ENCODE data around the gene ZRSR2. TPM values are rescaled to one million over a fixed set of nuclear protein-coding genes. Genes with fewer than 3 reads are reported as not detected.

The ZRSR2 gene
- total and polyA plus RNA-seq, 9 of the 15 experiments (the other 6 are each of a cell fraction or from before 2014, with no cell fraction given): 3.5 to 19.5 (median 8.6) TPM

DNA sequence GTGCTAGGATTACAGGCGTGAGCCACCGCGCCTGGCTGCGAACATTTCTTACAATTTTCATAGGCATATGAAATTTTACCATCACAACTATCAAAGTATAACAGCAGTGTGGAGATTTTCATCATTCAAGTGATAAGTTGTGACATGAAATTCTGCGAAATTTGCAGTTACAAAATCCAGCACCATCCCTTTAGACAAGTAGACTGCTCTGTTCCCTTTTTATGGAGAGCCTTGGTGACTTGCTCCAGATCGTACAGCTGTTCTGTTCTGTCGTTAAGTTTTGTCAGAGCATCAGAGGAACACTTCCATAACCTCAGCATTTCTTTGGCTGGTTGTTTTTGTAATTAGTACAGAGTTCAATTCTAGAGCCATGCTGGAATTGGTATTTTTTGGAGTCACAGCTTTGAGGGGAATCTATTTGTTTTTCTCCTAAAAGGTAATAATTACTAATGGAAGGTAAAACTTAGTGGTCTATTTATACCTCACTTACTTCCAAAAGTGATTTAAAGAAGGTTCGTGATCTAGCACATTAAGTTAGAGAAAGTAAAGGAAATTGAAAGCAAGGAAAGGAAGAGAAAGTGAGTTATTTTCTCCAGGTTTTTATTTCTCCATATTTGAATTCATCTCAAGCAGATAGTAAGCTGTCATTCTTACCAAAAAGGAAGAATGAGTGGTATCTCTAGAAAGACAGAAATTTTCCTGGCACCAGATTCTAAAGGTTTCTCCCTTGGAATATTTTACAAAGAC, 22.1 kb downstream of the ZRSR2 start:
- Histone ChIP-seq H2AFZ (ENCODE audit: low read depth, low read length) (no peak overlapping the region), H3K4me3 (no peak overlapping the region), H3K36me3 (ENCODE audit: control insufficient read depth, insufficient read depth, low read length) (peaks cover 37% of the 10 kb centered on the region; the same call in 1 of the 3 replicates), H3K27me3 (ENCODE audit: control insufficient read depth in 2 of 2, insufficient read depth in 2 of 2, low read length in 2 of 2) (no peaks in the 10 kb centered on the region), H3K9me1 (ENCODE audit: control insufficient read depth, insufficient read depth, low read length) (no peaks in the 10 kb centered on the region), H3K27ac (ENCODE audit: extremely low read depth, low read depth, low read length) (no peak overlapping the region), H3K4me1 (replicated peaks in 1 of 2; ENCODE audit: control insufficient read depth in 2 of 2, insufficient read depth in 2 of 2, low read length in 2 of 2) (no peaks in the 10 kb centered on the region), H3K9ac (ENCODE audit: insufficient read depth in 1 of 2, low read depth in 2 of 2, low read length in 2 of 2) (no peak overlapping the region), H4K20me1 (replicated peaks; ENCODE audit: control insufficient read depth, insufficient read depth, low read length) (no peaks in the 10 kb centered on the region), H3K4me2 (ENCODE audit: insufficient read depth, low read length) (no peak overlapping the region), H3K9me3 (replicated peaks; ENCODE audit: control insufficient read depth, insufficient read depth, low read depth, low read length) (no peaks in the 10 kb centered on the region), H3K79me2 (ENCODE audit: control insufficient read depth, insufficient read depth, low read length) (no peaks in the 10 kb centered on the region)
- 90% methylated on average over 7 of the region's 8 CpGs for WGBS (ENCODE audit: insufficient coverage, low coverage, missing lambda C conversion rate)
- FAIRE-seq: no peak
- intact Hi-C loops (cut with micrococcal nuclease) (no loop called here), in situ Hi-C loops (cut with MboI) (no loop called here)
- BruUV-seq (replicated peaks): no TSS peak
- CTCF ChIA-PET (ENCODE audit: low intra/inter-chr PET ratio): no interaction called here
- no peak for DNase-seq (ENCODE audit: extremely low read depth in 1 of 4, low spot score in 3 of 4)
- no peak for ATAC-seq
- POLR2A ChIA-PET: no interaction called here
- TF ChIP-seq ESRRA (IDR thresholded peaks at IDR 0.05; ENCODE audit: borderline replicate concordance, low read depth) (no peak), NEUROD1 (IDR thresholded peaks at IDR 0.05; ENCODE audit: borderline replicate concordance, low read depth, low read length, partially characterized antibody) (no peak), ZNF551 (CRISPR knock-in tag; IDR thresholded peaks at IDR 0.05) (no peak), COPS2 (conservative IDR thresholded peaks at IDR 0.05) (no peak), BCOR (IDR thresholded peaks at IDR 0.05) (no peak), NCOA6 (IDR thresholded peaks at IDR 0.05) (no peak)
- TF ChIP-seq, protein P1, sequence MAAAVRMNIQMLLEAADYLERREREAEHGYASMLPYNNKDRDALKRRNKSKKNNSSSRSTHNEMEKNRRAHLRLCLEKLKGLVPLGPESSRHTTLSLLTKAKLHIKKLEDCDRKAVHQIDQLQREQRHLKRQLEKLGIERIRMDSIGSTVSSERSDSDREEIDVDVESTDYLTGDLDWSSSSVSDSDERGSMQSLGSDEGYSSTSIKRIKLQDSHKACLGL (CRISPR knock-in tag; IDR thresholded peaks at IDR 0.05; ENCODE audit: borderline replicate concordance, poor library complexity, severe bottlenecking): no peak
